GM19238 (cell line): ENCODE measurements around the gene KCTD5.
"Not testable (repeated sequence)": the region's sequence is repeated elsewhere in the genome, so short reads cannot be mapped to it uniquely, and the experiment has no call there.

Source experiments
- DNase-seq: peaks from one replicate; pipeline ENCODE4 v3.0.0; 2011; ENCODE audit warnings: low spot score; ENCODE audit not compliant: insufficient read length

KCTD5 gene

DNA sequence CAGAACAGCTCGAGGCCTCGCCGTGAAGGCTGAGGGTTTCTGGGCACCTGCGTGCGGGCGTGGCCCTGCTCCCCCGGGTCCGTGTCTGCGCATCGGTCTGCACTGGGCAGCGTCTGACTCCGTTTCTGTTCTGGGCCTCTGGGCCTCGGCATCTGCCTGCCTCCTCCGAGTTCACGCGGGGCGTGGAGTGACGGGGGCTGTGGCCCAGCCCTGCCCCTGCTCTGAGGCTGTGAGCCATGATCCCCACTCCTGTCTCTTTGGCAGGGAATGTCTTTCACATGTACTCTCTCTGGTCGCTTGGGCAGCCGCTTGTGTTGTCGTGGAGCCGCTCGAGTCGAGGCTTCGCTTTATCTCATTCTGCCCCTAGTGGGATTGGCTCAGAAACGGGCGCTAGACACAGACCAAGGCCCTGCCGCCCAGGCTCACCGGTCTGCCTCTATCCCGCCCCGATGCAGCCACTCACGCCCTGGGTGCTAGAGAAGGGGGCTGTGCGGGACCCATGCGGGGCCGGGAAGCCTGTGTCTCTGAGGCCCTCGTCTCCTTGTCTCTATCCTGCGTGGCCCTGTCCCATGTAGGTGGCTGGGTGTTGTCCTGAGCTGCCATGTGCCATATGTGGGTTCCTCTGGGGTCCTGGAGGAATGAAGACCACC lies 14.4 kb downstream of the KCTD5 start:
- DNase-seq, result not testable (repeated sequence)

- no peak for DNase-seq
These were observed 15.2 kb downstream of the KCTD5 start for GRCh38 chr16:2697401-2697948.

GRCh38 chr16:2698103-2698870 lies 16.0 kb downstream of the KCTD5 start:
- DNase-seq, result no peak

DNA sequence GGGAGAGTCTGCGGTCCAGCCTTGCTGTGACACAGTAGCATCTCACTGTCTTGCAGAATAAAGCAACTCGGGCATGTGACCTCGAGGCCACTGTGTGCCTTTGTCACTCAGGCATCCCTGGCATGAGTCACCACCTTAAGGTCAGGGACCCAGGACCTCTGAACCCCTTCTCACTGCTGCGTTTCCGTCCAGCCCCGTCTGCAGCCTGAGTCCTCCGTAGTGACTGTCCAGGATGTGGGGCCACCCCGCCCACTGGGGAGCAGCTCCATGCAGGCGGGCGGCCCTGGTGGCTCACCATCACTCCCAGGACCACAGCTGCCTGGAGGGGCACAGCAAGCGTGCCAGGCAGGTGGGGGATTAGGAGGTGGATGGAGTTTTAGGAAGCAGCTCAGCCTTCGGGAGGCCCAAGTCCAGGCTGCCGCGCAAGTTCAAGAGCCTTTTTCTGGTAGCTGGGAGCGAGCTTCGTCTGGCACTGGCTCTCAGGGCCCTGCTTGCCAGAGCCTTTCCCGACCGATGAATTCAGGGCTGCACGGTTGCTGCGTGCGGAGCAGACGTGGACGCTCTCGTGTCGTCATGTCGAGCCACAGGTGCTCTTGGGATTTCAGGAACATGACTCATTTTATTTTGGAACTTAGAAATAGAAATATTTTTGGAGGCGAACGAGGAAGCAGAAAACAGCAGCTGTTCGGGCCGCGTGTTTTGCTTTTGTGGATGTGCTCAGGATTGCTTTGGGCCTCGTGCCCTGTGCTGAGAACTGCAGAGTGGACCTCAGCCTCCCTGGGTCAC lies 16.8 kb downstream of the KCTD5 start:
- DNase-seq, result no peak

DNA sequence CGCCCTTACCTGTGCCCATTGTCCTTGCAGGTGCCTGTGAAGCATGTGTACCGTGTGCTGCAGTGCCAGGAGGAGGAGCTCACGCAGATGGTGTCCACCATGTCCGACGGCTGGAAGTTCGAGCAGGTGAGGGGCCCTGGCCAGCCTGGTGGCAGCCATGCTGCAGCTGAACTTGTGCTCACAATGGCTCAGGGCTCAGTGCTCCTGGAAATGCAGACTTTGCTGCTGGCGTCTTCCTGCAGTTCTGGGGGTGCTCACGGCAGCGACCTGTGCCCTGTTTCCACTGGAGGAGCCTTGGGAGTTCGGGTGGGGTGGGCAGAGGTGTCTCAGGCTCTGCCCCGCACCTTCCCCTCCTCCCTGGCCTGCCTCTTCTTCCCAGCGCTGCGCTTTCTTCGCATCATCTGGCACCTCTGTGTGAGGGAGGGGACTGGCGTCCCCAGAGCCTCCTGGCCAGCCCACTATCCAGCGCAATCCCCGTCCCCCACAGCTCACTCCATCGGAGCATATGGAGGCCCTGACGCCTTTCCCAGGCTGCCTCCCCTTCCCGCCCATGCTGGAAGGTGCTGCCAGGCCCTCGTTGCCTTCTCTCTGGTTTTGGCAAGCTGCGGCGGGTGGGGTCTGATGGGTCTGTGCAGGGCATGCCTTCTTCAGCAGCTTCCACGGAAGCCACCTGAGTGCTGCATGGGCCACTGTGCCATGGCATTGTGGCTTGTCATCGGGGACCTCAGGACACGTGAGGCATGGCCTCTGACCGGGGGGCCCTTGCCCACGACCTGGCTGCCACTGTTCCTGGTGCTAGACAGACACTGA lies 17.7 kb downstream of the KCTD5 start:
- DNase-seq, result no peak

DNA sequence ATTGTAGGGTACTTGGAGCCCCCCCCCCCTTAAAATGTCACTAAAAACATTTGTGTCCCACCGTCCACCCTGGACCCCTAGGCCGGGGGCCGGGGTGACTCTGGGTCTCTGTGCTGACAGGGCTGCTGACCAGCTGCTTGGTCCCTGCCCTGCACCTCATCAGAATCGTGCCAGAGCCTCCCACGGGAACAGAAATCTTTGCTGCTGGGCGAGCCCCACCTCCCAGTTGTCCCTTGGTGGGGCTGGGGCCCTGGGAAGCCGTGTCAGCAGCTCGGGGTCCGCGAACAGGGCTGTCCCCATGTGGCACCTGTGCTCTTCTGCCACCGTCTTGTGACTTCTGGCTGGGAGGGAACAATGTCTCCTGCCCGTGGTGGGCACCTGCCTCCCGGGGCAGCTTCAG lies 18.5 kb downstream of the KCTD5 start:
- no peak for DNase-seq

GRCh38 chr16:2701272-2701671 lies 18.9 kb downstream of the KCTD5 start:
- no peak for DNase-seq

- DNase-seq, result no peak
These were observed 19.6 kb downstream of the KCTD5 start for GRCh38 chr16:2701713-2702437.

- DNase-seq, result no peak
These were observed 20.1 kb downstream of the KCTD5 start for GRCh38 chr16:2702438-2702825.

GRCh38 chr16:2702871-2703745 lies 20.8 kb downstream of the KCTD5 start:
- no peak for DNase-seq

DNA sequence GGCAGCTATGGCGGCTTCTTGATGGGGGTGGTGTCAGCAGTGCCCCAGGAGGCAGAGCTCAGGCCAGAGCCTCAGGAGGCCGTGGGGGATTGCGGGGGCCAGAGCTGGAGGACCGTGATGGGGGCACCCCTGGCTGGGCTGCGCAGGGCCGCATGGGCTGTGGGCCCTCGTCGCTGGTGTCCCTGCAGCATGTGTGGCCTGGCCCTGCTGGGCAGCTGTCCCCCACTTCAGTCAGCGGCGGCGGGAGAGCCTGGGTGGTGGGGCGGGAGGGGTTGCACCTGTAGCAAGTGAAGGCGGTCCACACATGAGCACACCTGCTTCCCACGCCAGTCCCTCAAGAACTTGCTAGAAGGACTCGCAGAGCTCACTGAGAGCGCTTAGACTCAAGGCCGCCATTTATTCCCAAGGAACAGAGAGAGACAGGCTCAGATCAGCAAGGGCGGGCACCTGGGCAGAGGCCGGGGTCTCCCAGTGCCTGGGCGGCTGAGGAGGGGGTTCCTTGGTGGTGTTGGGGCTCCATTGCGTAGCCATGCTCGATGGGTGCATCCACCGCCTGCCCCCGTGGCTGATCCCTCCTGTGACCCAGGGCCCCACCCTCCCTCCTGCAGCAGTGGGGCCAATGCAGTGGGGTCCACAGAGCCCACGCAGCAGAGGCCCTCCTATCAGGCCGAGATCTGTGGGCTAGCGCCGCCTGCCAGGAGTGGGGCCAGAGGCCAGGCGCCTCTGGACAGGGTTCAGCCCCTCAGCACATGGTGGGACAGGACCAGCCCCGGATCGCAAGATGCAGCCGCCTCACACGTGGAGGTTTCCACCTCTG lies 22.1 kb downstream of the KCTD5 start:
- no peak for DNase-seq

- no peak for DNase-seq
These were observed 22.6 kb downstream of the KCTD5 start for GRCh38 chr16:2704983-2705275.

- no peak for DNase-seq
These were observed 23.0 kb downstream of the KCTD5 start for GRCh38 chr16:2705351-2705750.

- DNase-seq, result no peak
These were observed 23.8 kb downstream of the KCTD5 start for GRCh38 chr16:2706085-2706484.

DNA sequence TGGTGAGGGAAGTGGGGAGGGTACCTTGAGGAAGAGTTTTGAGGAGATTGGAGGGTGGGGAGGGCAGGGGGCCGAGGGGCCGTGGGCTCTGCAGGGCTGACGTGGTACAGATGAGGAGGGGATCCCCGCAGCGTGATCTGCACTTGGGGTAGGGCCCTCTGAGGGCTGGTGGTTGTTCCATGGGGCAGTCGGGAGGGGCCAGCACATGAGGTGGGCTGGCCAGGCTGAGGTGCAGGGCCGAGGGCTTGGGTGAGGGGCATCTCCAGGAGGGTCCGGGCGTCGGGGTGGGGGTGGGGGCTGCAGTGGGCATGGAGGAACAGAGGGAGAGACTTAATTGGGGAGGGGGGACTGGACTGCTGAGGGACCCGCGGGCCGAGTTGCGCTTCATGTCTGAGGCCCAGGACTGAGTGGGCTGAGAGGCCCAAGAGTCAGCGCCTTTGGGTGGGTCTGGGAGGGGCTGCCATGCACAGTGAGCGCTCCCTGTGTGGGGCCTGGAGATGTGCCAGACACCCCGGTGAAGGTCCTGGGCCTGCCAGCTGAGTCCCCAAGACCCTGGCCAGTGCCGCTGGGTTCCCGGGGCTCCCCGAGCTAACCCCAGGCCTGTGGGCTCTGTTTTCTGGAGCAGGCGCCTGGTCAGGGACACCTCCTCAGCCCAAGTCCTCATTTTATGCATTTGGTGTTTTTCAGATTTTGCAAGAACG lies 24.4 kb downstream of the KCTD5 start:
- DNase-seq, result no peak

DNA sequence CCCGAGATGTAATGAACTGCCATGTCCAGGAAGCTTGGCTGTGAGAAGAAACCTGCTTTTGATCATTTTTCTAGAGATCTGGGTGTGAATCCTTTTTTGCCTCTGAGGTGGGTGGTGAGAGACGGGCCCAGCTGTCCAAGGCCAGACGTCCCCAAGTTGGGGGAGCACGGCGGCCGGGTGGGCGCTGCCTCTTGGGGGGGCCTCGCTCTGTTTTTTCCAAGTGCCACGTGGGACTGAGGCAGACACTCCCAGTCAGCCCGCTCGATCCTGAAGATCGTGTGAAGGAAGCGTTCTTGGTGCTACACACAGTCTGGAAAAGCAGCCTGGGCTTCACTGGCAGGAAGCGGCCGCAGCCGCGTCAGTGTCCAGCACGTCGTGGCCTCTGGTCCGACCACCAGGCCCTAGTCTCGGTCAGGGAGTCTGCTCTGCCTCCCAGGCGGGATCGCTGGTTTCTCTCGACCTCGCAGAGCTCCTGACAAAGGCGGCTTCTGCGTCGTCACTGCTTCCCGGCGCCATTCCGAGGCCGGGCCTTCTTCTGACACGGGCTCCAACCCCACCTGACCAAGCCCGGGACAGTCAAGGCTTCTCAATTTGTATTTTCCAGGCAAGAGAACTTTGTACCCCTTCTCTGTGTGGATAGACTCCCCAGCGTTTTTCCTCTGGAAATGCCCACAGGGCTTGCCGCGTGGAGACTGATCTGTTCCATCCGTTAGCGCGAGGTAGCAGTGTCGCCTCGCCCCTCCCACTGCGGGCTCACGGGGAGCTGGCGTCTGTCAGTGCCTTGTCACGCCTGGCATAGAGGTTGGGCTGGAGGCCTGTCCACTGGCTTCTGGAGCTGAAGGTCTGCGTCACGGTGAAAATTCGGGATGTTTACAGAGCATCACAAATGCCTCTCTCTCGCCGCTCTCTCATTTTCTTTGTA lies 25.3 kb downstream of the KCTD5 start:
- no peak for DNase-seq

- no peak for DNase-seq
These were observed 25.9 kb downstream of the KCTD5 start for GRCh38 chr16:2708290-2708639.
